GM12878 (cell line): ENCODE data around the gene DCDC2. TPM values are rescaled to one million over a fixed set of nuclear protein-coding genes. Genes with fewer than 3 reads are reported as not detected.

ENCODE experiments used
- ATAC-seq: fragments of 200-7000 bp; cut with Tn5 transposase; 3 replicates; pipeline ENCODE4 v1.9.1; 2020; ENCODE audit warnings: mild to moderate bottlenecking, moderate library complexity
- BruUV-seq: library from RNA; stranded (reverse); fragments of 400-500 nt; replicated peaks from 2 replicates; lab custom pipeline; 2021; lab: Mats Ljungman, UMichigan
- CTCF ChIA-PET: fragments of 300-600 bp; sonication (Branson Sonifier 250); formaldehyde crosslinking; extraction: SDS; loops from one replicate; lab custom pipeline; 2021; ENCODE audit warnings: inconsistent platforms; lab: Yijun Ruan, JAX
- POLR2A ChIA-PET: fragments of 350-600 bp; formaldehyde crosslinking; extraction: SDS; loops from one replicate; lab custom pipeline; 2021; ENCODE audit warnings: inconsistent platforms; lab: Charles Lee
- RAD21 ChIA-PET: fragments of 300-600 bp; sonication (Branson Sonifier 250); formaldehyde crosslinking; loops from one replicate; lab custom pipeline; 2023; ENCODE audit warnings: antibody characterized with exemption; ENCODE audit not compliant: unreplicated experiment; lab: Charles Lee
- SMC1A ChIA-PET: fragments of 300-600 bp; sonication (Branson Sonifier 250); formaldehyde crosslinking; loops from one replicate; lab custom pipeline; 2023; ENCODE audit not compliant: unreplicated experiment, uncharacterized antibody; lab: Charles Lee
- DNase-seq: peaks from one replicate; pipeline ENCODE4 v3.0.0-alpha.2; 2011; ENCODE audit warnings: low read depth, low spot score
- FAIRE-seq: peaks from 3 replicates; lab custom pipeline; 2011; peaks lifted over from hg19 to GRCh38; lab: Jason Lieb, UNC
- H2AFZ ChIP-seq: 2 replicates; pipeline ENCODE4 v1.6.0; 2011; ENCODE audit warnings: low read depth, low read length, control low read depth; ENCODE audit not compliant: control insufficient read depth
- H3K27ac ChIP-seq: 2 replicates; pipeline ENCODE4 v1.5.1; 2011; ENCODE audit warnings: control low read depth; ENCODE audit not compliant: control insufficient read depth, insufficient read depth
- H3K27me3 ChIP-seq, 2 experiments: replicated peaks in 1 of 2; 2 replicates each; pipeline versions ENCODE4 v1.6.0 to v1.6.1; 2011; ENCODE audit warnings: low read length in 1 of 2; ENCODE audit not compliant: control insufficient read depth in 2 of 2, insufficient read depth in 2 of 2
- H3K36me3 ChIP-seq, 2 experiments: 2 replicates each; pipeline ENCODE4 v1.5.1; 2011; ENCODE audit warnings: low read length in 1 of 2; ENCODE audit not compliant: control insufficient read depth in 2 of 2, insufficient read depth in 2 of 2
- H3K4me1 ChIP-seq: 2 replicates; pipeline ENCODE4 v1.6.1; 2011; ENCODE audit warnings: mild to moderate bottlenecking, low read length, moderate library complexity, mixed read lengths; ENCODE audit not compliant: control insufficient read depth, insufficient read depth
- H3K4me2 ChIP-seq: 2 replicates; pipeline ENCODE4 v1.6.0; 2011; ENCODE audit warnings: control low read depth; ENCODE audit not compliant: control insufficient read depth, insufficient read depth
- H3K4me3 ChIP-seq: fragments of 200-600 bp; sonication (generic); 2 replicates; pipeline ENCODE4 v1.5.1; 2016
- H3K79me2 ChIP-seq: 2 replicates; pipeline ENCODE4 v1.6.0; 2011; ENCODE audit warnings: low read length; ENCODE audit not compliant: control insufficient read depth, insufficient read depth
- H3K9ac ChIP-seq: 2 replicates; pipeline ENCODE4 v1.8.0; 2011; ENCODE audit warnings: low read length, control low read depth, mixed read lengths; ENCODE audit not compliant: control insufficient read depth, insufficient read depth
- H3K9me3 ChIP-seq: replicated peaks from 3 replicates; pipeline ENCODE4 v1.5.1; 2011; ENCODE audit warnings: mild to moderate bottlenecking, low read length; ENCODE audit not compliant: control insufficient read depth, insufficient read depth
- H4K20me1 ChIP-seq: 2 replicates; pipeline ENCODE4 v1.6.0; 2011; ENCODE audit not compliant: control insufficient read depth, insufficient read depth
- CBFB ChIP-seq: IDR thresholded peaks from 2 replicates; pipeline ENCODE4 v1.6.1; 2016; ENCODE audit warnings: antibody characterized with exemption, low read depth
- CHD2 ChIP-seq: IDR thresholded peaks from 2 replicates; pipeline ENCODE4 v1.6.1; 2011; ENCODE audit warnings: low read depth, low read length, improper control_type of control experiment, borderline replicate concordance
- ELK1 ChIP-seq: IDR thresholded peaks from 2 replicates; pipeline ENCODE4 v1.6.1; 2012; ENCODE audit warnings: low read depth, low read length, improper control_type of control experiment
- HSF1 ChIP-seq: fragments of 150-350 bp; IDR thresholded peaks from 2 replicates; pipeline ENCODE4 v1.6.1; 2014; ENCODE audit warnings: mild to moderate bottlenecking, low read depth, low read length
- IRF3 ChIP-seq: fragments of 450-650 bp; IDR thresholded peaks from 2 replicates; pipeline ENCODE4 v1.6.1; 2014; ENCODE audit warnings: mild to moderate bottlenecking
- MLLT1 ChIP-seq: fragments of 450-650 bp; IDR thresholded peaks from 2 replicates; pipeline ENCODE4 v1.6.1; 2016; ENCODE audit warnings: mild to moderate bottlenecking
- NFXL1 ChIP-seq: fragments of 450-650 bp; IDR thresholded peaks from 2 replicates; pipeline ENCODE4 v1.6.1; 2017; ENCODE audit warnings: antibody characterized with exemption, mild to moderate bottlenecking, borderline replicate concordance
- POU2F2 ChIP-seq: IDR thresholded peaks from 3 replicates; pipeline ENCODE4 v1.6.1; 2011; ENCODE audit warnings: low read depth, mild to moderate bottlenecking, low read length, borderline replicate concordance
- RAD51 ChIP-seq: fragments of 450-650 bp; IDR thresholded peaks from 2 replicates; pipeline ENCODE4 v1.6.1; 2016; ENCODE audit warnings: moderate library complexity, mild to moderate bottlenecking, inconsistent platforms
- STAT3 ChIP-seq: IDR thresholded peaks from 2 replicates; pipeline ENCODE4 v1.6.1; 2011; ENCODE audit warnings: low read depth, low read length, improper control_type of control experiment
- TCF3 ChIP-seq: IDR thresholded peaks from 2 replicates; pipeline ENCODE4 v1.6.1; 2012; ENCODE audit warnings: low read depth, mild to moderate bottlenecking, low read length, borderline replicate concordance; ENCODE audit not compliant: insufficient read depth
- WGBS: methylation state at CpG from one replicate; pipeline ENCODE4 v1.1.6; 2016; ENCODE audit warnings: low lambda C conversion rate; ENCODE audit not compliant: insufficient replicate concordance, insufficient coverage; ENCODE audit errors: missing lambda C conversion rate; 5-methylcytosine and 5-hydroxymethylcytosine counted together
- in situ Hi-C: fragments of 300-500 bp; cut with MboI; formaldehyde crosslinking; loops from 9 replicates; pipeline ENCODE4 v1.14.3; 2018; ENCODE audit warnings: mixed read lengths
- intact Hi-C: fragments of 100-400 bp; cut with micrococcal nuclease; formaldehyde crosslinking; loops from one replicate; pipeline ENCODE4 v1.14.2; 2022; ENCODE audit not compliant: unreplicated experiment
- polyA plus RNA-seq, 11 experiments: library from polyadenylated mRNA; depleted of rRNA in 4 of 11; unstranded in 6 of 11; stranded (reverse) in 5 of 11; fragments of >200 nt; fragmentation: Nextera tagmentation in 4 of 11; fragmentation: Illumina TruSeq in 1 of 11; extraction: Ambion mirVana in 4 of 11; extraction: Trizol in 1 of 11; gene quantifications; 1 replicate in 1 of 11; 2 replicates in 10 of 11; pipeline versions ENCODE4 v1.2.1 to v1.2.3, GENCODE V29; 2011 to 2016; ENCODE audit warnings: inconsistent platforms in 2 of 11, missing spikeins in 2 of 11, low read depth in 1 of 11
- total RNA-seq, 4 experiments: library from RNA; depleted of rRNA in 3 of 4; stranded (reverse); fragments of >200 nt in 3 of 4; fragmentation: Illumina TruSeq in 1 of 4; extraction: Trizol in 1 of 4; gene quantifications; 2 replicates each; pipeline versions ENCODE4 v1.2.1 to v1.2.3, GENCODE V29; 2013 to 2021

DCDC2 gene
- total and polyA plus RNA-seq, 10 of the 15 experiments (the other 5 are each of a cell fraction or from before 2014, with no cell fraction given), result under 0.01 to 0.03 TPM; not detected in 8

- DNase-seq (no peak), ATAC-seq (no peak), FAIRE-seq (no peak)
- in situ Hi-C loops, result no loop called here
- 12% methylated on average over 3 of the region's 3 CpGs for WGBS
- no TSS peak for BruUV-seq
- Histone ChIP-seq H3K27me3 (no peaks in the 10 kb centered on the region), H2AFZ (no peak overlapping the region), H3K79me2 (no peaks in the 10 kb centered on the region), H3K36me3 (no peaks in the 10 kb centered on the region), H3K27ac (no peak overlapping the region), H3K9me3 (no peaks in the 10 kb centered on the region), H4K20me1 (no peaks in the 10 kb centered on the region), H3K4me2 (no peak overlapping the region), H3K9ac (no peak overlapping the region), H3K4me3 (no peak overlapping the region), H3K4me1 (no peaks in the 10 kb centered on the region)
- intact Hi-C loops, result no loop called here
- SMC1A ChIA-PET, result no interaction called here
- no peak for TF ChIP-seq IRF3
- no peak for TF ChIP-seq CHD2
- TF ChIP-seq MLLT1, result no peak
- no peak for TF ChIP-seq ELK1
- TF ChIP-seq NFXL1, result no peak
- no peak for TF ChIP-seq RAD51
- no peak for TF ChIP-seq HSF1
- no peak for TF ChIP-seq TCF3
- no peak for TF ChIP-seq CBFB
- TF ChIP-seq POU2F2, result no peak
- no peak for TF ChIP-seq STAT3
- CTCF ChIA-PET, result no interaction called here
- RAD21 ChIA-PET, result no interaction called here
- POLR2A ChIA-PET, result no interaction called here
Measured at GRCh38 chr6:24148154-24148570, 209.7 kb downstream of the DCDC2 start.
